NCI-H510A treated with DMSO at 0.1 percent for 48 hours (cell line): ENCODE data around the gene CABLES1.

Source experiments
- DNase-seq: peaks from one replicate; lab custom pipeline; 2025; lab: John Stamatoyannopoulos, UW

CABLES1 gene

DNA sequence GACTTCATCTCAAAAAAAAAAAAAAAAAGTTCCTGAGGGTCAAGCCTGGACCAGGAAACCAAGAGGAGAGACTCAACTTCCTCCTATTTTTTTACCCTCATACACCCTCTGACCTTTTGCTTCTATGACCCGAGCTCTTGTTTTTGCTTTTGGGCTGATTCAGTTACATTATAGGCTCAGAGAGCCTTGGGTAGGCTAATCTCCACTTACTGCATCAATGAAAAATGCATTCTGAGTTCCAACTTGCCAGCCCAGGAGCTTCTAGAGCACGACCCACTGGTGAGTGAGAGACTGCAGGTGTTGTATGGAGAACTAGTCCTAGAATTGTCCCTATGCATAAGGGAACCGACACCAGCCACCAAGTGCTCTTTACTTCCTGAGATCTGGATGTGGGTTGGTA lies 91.1 kb downstream of the CABLES1 start:
- no peak for DNase-seq

DNA sequence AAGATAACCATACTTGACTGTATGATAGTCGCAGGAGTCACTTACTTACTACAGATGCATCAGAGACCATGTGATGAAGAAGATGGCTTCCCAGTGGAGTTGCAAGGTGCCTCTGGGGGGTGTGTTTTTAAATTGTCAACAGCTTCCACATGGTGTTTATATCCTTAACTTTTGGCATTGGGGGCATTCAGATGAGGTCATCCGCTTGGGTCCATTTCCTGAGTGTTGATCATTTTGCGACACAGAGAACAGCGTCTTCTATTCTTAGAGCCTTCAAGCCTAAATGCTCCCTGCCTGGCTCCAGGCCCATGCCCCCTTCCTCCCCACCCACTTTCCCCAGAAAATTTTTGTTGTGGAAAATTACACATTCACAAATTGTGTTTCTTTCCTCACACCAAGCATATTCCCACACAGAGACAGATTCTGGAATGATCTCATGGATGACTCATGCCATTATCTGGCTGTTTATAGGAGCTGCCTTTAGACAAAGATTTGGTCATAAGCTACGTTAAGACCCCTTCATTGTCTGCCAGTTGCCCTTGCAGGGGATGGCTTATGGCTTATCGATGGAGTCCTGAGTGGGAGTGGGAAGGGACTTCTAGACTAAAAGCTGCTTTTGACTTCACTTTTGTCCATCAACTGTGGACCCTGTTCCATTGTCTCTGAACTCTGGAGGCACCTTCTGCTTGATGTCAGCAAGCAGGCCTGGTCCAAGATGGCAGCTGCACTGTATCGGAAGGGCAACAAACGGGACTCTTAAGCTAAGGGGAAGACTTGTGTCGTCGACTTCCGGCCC lies 91.8 kb downstream of the CABLES1 start:
- no peak for DNase-seq

DNA sequence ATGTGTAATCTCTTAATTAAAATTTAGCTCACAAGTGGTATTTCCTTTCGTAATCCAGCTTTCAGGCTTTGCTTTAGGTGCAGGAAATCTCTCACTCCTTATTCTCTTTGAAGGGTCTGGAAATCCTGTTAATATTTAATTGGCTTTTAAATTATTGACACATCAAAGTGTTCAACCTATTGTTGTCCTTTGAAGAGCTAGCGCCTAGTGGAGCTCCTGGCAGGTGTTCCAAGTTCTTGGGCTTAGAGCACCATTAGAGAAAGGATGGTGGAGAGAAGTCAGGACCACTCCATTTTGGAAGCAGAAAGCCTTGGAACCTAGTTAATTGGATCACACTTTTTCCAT lies 92.4 kb downstream of the CABLES1 start:
- peak; percentile 67 for DNase-seq

DNA sequence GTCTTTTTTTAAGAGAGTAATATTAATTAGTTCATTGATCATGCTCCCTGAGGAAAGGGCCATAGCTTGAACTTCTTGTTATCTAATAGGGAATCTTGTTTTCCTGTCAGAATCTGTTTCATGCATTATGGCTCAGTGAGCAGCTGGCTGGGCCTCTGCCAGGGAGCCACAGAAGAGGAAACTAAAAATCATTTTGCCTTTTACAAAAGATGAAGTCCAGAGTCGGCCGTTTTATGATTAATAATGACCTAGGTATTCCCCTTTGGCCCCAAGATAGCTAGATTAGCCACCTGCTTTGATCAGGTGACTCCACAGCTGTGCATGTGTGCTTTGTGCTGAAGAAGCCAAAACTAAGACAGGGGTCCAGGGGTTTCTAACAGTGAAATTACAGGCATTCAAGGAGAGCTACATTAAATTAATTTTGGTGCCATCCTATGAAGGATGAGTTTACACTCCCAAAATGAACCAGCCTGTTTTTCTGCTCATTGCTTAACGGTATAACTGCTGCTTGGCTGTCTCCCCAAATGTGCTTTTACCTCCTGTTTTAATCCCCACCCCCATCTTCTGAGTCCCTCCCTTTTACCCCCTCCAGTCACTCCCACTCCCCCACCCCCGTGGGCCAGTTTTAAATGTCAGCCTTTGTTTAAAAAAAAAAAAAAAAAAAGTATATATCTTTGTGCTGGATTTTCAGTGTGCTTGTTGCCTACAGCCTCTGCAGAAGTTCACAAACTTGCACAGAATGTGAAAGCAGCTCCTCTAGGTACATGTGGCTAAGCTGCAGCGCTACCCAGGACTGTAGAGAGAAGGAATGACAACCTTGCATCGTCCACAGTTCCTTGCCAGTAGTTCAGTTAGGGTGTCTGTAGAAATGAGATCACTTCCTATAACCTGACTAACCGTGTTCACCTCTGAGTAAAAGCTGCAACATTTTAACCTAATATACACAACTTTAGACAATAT lies 93.1 kb downstream of the CABLES1 start:
- peak; percentile 31 for DNase-seq

DNA sequence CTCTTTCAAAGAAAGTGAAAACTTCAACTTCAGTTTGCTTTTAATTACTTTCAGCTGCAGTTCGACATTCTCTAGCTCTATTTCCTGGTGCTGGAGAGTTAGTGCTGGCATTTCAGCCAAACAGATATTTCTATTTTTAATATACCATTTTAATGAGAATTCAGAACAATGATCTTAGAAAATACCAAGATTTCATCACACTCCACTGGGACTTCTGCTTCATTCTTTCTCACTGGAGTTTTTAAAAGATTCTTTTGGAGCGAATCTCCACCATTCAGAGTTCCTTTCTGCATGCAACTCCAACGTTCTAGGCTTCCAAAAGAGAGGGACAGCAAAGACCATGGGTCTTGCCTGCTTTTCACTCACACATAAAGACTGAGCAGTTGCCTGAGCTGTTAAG lies 94.2 kb downstream of the CABLES1 start:
- DNase-seq, result no peak

DNA sequence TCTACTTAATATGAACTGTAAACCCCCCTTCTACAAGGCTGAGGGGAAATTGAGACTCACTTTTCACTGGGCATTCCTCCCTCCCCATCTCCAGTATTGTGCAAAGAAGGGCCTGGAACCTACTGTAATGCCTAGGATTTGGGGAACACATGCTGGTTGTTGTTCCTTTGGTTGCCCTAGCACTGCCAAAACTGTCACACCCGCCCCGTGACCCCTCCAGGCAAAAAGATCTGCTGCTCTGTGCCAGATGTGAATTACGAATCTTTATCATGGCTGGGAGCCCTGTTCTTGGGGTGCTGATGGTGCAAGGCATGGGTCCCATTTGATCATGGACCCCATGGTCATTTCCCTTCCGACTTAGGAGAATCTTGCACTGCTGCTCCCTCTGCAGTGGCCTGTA lies 95.4 kb downstream of the CABLES1 start:
- DNase-seq, result no peak

DNA sequence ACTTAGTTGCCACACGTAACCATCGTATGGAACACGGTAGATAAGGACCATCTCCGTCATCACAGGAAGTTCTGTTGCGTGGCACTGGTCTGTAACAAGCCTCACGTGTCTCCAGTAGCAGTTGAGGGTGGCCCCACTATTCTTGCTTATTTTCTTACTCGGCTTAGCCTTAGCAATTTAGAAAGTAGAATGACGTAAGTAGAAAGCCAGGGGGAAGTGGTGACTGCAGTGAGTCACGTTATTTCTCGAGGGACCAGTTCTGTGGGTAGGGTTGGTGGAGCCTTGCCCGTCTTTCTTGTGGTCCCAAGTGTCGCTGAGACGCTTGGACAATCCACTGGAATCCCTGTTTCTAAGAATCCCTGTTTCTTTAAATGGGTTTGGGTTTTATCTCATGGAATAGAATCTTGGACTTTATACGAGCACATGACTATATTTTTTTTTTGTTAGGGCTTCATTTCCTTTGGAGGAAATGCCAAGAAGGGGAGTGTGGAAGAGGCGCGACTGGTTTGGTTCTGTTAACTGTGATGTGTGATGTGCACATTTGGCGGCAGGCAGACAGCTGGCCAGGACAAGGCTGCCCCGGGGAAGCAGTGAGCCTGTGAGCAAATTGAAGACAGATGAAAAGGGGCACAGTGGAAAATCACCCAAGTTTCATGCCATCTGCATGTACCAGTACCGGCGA lies 96.2 kb downstream of the CABLES1 start:
- DNase-seq, result no peak

DNA sequence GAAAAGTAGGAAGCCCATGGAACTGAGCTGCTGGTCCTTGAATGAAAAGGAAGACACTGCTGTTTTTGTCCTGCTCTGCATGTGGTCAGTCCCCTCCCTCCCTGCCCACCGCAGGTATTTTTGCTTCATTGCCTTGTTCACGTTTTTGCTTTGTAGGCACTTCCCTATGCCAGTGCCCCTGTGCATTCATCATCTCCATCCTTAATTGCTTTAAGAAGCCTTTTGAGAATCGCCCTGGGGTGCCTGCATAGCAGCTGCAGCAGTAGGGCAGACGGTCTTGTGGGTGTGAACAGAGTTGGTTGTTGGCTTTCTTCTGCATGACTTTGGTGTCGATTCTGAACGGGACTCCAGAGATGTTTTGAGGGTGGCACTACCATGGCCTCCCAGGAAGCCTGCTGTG lies 97.0 kb downstream of the CABLES1 start:
- DNase-seq, result no peak

DNA sequence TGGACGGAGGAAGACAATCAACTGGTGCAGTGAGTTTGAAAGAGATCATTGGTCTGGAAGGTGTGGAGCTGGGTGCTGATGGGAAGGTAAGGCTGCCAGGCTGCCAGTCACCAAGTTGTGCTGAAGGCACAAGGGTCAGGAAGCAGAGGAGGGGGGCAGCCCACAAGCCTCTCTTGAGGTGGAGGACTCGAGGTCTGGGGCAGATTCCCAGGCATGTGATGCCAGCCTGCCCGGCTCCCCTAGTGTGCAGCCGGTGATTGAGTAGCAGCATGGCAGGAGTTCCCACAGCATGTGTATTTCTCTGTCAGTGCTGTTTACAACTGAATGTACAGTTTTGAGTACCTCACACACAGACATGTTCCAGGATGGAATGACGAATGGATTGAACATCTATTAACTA lies 99.3 kb downstream of the CABLES1 start:
- DNase-seq, result no peak

DNA sequence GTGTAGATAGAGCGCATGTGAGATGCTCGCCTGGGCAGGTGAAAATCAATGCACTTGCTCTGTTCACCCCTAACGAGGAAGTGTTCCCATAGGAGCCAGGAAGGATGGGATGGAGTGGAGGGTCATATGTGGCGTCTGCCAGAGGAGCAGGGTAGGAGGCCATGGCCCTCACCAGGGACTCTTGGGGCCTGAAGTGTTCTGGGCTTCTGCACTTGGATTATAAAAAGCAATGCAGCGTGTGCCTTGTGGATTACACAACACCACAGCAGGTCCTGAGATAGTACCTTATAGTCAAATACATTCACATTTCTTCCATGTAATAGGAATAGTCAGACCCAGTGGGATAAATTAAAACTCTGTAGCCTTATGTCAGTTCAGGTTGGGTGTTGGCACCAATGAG lies 100.1 kb downstream of the CABLES1 start:
- DNase-seq, result no peak

DNA sequence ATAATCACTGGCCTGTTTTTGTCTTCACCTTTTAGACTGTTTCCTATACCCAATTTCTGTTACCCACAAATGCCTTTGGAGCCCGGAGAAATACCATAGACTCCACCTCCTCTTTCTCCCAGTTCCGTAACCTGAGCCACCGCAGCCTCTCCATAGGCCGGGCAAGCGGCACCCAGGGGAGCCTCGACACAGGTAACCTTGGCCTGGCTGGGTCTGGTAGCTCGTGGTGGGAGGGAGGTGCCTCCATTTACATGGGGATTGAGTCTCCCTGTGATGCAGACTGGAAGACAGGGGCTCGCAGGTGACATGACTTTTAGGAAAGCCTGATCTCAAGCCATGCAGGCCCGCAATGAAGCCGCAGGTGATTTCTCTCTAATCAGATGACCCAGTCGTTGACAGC lies 100.6 kb downstream of the CABLES1 start:
- DNase-seq, result peak; percentile 33

DNA sequence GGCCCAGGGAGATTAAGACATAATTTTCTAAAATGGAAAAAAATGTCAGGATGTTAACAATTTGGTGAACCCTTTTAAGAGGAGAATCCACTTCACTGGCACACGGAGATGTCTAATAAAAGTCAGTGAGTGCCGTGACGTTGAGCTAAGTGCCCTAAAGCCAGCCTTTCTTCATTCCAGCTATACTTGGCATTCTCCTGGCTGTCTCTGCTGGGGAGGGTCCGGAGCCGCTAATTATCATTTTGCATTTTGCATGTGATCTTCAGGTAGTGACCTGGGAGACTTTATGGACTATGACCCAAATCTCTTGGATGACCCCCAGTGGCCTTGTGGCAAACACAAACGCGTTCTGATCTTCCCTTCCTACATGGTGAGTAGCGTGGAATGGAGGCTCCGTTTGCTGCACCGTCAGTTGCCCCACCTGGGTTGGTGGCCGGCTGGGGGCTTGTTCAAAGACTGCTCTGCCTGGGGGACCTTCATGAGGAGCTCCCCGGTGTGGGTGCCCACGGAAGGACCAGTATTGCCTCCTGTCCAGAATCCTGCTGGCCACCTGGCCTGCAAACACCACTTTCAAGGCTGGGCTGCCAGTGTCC lies 101.7 kb downstream of the CABLES1 start:
- no peak for DNase-seq

DNA sequence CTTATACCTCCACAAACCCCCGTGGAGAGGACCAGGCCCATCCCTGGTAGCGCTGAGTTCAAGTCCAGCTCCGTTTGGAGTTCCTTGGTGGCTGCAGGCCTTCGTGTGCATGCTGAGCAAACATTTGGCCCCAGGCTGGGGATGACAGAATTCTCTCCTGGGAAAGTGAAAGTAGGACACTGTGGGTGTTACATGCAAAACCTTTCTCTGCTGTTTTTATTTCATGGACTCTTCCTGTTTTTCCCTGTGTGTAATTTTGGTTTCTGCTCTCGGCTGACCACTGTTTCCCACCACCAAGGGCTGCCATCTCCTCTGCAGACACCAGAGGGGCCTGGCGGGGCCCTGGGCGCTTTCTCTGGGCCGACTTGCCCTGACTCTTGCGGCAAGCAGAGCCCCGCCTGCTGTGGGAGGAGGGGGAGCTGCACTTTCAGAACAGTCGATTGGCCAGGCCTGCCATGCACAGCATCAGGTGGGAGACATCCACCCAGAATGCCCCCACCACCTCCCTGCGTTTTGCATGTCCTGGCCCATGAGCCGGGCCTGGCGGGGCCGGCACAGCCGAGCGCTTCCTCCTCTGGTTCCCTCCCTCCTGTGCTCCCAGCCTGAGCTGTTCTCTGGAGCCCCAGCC lies 102.4 kb downstream of the CABLES1 start:
- DNase-seq, result no peak

DNA sequence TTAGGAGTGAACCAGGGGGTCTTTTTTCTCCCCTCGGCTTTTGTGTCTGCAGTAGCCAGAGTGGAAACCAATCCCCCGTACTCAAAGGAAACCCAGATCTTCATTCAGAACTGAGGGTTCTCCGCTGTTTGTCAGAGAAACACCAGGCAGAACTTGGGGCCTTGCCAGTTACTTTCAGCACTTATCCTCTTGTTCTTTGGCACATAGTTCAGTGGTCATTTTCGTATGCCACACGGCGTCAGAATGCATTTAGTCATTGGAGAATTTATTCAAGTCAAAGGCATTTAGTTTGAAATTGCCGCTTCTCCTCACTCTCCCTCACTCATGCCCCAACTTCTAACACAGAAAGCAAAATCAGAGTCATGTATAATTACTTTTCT lies 102.9 kb downstream of the CABLES1 start:
- no peak for DNase-seq

DNA sequence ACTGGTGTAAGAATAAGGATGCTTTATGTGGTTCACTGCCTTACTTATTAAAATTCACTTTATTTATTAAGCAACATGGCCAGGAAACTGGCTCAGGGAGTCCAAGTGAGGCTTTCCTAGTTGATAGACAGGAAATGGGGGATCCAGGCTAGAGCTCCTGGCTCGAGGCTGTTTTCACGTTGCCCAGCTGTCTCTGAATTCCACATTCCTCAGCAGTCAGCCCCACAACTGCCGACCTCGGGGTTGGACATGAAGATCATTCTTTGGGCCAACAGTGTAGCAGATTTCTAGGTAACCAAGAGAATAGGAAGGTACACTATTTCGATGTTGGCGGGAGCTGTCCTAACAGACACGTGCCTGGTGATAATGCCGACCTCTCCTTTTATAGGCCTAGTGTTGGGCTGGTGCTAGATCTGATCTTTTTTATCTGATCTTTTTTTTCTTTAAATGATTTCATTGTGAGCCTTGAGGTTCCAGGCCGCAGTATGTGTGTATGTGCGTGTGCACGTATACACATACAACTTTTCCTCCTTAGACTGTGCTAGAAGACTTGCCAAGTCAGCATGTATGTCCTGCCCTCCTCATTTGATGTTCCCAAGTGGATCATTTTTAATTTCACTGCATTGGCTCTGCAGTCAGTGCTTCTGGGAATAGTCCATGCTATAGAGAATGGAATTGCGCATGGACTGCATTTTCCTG lies 103.5 kb downstream of the CABLES1 start:
- DNase-seq, result no peak

DNA sequence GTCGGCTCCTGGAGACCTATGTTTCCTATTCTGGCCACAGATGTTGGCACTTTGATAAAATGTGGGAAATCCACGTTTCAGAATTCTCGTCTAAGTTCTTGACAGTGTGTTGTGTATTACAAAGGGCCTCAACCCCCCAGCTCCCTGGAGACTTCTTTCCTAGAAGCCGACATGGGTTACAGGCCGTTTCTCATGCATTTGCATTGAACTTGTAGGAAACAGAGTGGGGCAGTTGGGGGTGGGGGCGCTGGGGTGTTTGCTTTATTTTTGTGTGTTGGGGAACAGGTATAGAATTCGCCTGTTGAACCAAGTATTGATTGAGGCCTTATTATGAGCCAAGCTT lies 104.0 kb downstream of the CABLES1 start:
- DNase-seq, result no peak

DNA sequence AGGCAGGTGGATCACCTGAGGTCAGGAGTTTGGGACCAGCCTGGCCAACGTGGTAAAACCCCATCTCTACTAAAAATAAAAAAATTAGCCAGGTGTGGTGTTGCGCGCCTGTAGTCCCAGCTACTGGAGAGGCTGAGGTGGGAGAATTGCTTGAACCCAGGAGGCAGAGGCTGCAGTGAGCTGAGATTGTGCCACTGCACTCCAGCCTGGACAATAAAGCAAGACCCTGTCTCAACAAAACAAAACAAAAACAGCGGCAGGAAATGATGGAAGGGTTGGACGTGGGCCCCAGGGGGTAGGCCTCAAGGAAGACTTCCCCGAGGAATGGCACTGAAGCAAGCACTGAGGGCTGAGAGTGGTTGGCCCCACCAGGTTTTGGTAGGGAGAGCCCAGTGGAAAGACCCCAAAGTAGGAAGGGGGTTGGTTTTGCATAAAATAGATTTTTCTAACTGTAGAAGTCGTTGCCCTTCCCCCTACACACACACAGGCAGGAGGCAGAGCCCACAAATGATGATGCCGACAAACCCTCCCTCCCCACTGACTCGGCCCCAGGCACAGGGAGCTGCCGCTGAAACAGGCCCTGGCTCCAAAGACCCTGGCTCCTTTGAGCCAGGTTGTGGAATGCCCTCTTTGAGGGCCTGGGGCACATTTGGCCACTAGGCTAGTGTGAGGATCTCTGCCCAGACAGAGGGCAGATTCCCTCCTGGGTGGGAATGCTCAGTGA lies 104.8 kb downstream of the CABLES1 start:
- DNase-seq, result no peak

DNA sequence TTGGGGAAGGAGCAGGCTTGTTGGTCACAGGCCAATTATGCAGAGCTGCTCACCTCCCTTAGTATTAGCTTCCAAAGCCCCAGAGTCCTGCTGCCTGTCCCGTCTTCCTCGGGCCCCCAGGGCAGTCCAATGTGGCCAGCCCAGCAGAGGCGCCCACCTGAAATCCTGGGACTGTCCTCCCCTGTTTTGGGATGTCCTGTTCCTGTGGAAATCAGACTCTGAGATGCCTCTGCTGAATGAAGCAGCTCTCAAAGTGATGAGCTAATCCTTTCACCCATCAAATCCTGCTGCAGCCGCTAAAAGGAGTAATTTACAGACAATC lies 105.3 kb downstream of the CABLES1 start:
- no peak for DNase-seq

DNA sequence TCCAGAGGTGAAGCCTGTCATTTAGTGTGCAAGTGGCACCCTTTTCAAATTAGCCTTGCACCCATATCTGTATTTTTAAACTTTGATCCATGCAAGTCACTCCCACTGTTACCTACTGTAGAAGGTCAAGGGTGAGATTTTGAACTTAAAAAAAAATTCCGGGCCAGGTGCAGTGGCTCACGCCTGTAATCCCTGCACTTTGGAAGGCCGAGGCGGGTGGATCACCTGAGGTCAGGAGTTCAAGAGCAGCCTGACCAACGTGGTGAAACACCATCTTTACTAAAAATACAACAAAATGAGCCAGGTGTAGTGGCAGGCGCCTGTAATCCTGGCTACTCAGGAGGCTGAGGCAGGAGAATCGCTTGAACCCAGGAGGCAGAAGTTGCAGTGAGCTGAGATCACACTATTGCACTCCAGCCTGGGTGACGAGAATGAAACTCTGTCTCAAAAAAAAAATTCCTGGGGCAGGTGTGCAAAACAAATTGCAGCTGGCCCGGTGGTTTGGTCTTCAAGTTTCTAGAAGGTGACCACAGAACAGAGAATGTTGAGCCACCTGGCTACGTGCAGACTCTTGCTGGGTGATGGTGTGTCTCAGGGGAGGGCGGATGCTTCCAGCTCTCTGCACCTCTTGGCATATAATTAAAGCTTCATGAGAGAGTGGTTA lies 106.7 kb downstream of the CABLES1 start:
- peak; percentile 19 for DNase-seq

DNA sequence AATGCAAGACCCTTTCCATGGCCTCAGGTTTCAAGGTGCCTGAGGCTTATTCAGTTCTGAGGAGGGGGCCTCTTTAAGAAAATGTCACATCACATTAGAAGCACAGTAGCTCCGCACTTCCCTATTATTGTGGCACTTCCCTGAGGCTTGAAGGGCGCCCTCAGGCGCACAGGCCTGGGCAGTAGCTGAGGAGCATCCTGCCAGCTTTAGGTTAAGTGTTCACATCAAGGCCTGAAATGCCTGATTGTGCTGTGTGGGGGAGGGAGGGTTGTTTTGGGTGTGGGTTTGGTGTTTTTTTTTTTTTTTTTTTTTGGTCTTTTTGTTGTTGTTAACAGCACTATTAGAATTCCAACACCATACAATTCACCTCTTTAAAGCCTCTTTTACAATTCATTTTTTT lies 107.9 kb downstream of the CABLES1 start:
- DNase-seq, result peak; percentile 14
